Measurements from ENCODE around the gene EIF5.
A peak's percentile ranks its signal among the peaks of the same experiment; 100 is the strongest.

The EIF5 gene

DNA sequence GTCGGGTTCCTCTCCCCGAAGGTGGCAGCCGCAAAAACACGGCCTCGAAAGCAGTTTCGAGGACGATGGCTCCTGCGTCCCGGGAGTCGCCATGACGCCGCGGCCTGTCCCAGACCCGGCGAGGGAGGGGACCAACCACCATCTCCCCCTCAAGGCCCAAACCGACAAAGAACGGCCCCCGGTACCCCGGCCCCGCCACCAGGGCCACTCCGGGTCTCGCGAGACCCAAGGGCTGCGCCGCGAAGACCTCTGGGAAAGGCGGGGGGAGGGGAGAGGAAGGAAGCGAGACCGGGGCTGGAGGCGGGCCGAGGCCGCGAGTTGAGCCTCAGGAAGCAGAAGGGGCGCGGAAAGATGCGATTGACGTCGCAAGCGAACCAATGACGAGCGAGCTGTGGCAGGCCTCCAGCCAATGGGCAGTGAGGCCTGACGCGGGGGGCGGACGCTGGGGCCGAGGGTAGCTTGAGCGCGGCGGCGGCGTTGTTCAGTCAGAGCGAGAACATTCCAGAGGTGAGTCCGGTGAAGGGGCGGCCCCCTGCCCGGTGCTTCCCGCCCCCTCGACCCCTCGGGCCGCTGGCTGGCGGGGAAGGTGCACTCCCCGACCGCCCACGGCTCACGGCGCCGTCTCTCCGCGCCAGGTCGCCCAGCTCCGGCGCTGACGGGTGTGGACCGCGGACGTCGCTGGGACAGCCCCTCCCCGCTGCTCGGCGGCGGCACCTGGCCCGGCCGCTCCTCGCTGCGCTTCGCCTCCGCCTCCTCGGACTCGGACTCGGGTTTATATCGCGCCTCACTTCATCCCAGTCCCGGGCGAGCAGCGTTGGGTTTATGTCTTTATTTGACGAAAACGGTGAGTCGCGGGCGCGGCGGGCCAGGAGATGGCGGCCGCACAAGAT is at the start of gene EIF5:
TSS of gene EIF5 (plus strand) at position 484 of the 890 bp plus-strand sequence. CDS start 1,624 bp downstream, outside the sequence.
- DNase-seq (ENCODE audit: low spot score) = peak; percentile 98

DNA sequence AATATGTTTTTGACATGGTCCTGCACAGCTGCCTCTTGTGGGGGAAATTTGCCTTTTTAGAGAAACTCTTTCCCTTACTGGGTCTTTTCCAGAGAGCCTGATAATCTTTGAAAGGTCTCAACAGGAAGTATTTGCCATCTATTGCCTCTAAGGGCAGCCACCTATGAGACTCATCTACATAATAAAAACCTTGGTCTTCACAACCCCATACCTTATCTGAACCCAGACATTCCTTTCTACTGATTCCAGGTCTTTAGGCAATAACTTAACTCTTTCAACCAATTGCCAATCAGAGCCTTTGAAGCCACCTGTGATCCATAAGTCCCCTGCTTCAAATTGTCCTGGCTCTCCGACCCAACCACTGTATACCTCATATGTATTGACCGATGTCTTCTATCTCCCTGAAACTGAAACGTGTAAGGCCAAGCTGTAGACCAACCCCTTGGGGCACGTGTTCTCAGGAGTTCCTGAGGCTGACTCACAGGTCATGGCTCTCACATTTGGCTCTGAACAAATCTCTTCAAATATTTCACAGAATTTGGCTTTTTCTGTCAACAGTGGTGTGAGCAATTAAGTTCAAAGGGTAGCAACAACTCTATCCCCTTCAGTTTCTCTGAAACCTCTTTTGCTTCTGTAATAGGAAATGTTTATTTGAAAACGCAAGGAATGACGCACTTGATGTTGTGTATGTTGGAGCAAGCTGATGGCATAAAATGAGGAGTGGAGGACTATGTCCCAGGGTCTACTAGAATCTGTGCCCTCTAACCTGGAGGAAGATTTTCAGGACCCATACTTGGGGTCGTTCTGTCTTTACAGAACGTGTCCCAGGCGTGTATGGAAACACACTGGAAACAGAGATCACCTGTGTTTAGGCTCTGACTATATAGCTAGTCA is 49.2 kb upstream of the EIF5 start:
- DNase-seq (ENCODE audit: low spot score) = no peak

DNA sequence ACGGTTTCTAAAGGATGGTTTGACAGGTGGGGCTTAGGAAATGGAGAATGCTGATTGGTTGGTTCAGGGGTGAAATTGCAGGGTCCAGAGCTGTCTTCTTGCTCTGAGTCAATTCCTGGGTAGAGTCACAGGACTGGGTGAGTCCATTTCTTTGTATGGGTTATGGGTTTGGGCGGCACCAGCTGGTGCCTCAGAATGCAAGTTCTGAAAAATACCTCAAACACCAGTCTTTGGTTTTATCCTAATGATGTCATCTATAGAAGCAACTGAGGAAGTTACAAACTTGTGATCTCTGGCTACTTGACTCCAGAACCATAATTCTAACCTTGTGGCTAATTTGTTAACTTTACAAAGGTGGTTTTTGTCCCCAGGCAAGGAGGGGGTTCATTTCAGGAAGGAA is 47.6 kb upstream of the EIF5 start:
- no peak for DNase-seq (ENCODE audit: low spot score)

DNA sequence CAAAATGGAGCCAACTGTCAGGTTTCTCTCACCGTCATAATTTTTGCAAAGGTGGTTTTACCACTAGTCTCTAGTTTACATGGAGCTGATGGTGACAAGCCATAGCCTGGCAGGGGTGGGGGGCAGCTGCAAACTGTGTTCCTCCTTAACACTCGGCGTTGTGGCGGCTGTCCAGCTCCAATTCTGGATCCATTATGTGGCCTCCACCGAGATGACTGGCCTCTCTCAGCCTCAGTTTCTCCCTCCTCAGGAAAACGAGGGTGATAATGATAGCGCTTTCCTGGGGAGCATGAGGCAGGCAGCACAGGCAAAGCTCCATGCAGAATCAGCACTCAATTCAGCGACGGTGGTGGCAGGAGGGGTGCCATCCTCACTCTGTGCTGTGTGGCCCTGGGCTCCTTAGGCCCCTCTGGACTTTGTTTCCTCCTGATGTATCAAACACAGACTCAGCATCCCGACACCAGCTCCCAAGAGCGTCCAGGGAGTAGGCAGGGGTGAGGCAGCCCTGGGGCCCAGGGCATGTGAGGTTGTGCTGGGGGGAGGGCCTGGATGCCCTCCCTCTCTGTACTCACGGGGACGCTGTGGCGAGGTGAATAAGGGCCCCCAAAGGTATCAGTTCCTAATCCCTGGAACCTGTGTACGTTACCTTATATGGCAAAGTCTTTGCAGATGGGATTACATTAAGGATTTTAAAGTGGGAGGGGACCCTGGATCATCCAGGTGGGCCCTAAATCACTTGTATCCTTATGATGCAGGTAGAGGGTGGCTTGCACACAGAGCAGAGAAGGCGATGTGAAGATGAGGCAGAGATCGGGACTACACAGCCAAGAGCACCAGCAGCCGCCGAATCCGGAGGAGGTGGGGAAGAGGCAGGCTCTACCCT is 46.8 kb upstream of the EIF5 start:
- no peak for DNase-seq (ENCODE audit: low spot score)

DNA sequence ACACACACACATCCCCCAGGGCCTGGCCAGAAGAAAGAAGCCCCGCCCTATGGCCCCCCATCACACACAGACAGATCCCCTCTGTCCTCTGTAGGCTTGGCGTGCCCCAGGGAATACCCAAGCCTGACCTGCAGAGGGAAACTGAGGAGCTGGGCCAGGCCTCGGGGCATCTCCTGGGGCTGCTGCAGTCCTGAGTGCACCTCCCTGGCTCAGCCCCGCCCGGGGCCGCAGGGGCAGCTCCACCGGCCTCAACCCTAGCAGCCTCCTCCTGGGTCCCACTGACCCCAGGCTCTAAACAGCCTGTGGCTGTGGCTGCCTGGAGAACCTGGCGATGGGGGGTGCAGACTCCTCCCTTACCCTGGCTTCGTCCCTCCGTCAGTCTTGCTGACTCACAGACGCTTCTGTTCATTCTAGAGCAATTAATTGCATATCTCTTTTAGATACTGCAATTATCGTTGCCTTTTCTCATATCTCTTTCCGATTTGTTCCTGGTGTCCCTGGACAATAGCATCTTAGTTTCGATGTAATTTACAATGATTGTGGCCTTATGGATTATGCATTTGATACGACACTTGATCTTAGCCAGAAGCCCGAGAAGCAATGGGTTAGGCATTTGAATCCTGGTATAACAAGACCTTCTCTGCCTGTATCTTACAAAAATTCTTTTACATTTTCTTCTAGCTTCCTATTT is 45.8 kb upstream of the EIF5 start:
- no peak for DNase-seq (ENCODE audit: low spot score)

DNA sequence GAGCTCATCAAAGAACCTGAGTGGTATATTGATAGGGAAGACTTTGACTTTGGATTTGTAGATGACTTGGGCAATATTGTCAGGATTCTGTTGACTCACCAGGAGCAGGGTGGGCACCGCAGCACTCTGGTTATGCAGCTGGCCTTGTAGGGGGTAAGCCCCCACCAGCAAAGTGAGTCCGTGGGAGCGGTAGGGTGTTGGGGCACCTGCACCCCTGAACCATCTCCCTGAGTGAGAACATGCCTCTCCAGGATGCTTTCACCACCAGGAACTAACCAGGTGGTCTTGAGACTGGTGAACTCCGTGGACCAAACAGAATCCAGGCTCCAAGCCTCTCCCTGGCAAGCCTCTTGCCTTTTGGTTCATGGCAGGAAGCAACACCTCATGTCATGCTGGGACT is 44.0 kb upstream of the EIF5 start:
- no peak for DNase-seq (ENCODE audit: low spot score)

DNA sequence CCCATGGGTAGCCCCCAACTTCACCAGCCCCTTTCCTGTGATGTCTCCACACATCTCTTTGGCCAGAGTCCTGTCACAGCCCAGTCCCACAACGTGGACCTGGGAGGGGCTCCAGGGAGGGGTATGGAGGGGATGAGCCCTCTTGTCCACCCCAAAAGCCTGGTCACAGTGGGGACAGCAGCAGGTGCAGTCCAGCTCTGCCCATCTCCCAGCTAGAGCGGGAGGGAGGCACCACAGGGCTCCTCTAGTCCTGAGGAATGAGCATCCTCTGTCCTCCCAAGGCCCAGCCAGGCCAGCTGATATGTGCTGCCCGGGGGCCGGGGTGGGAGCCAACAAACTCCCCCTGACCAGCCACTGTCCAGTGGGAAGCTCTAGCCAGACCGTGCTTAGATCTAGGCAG is 43.5 kb upstream of the EIF5 start:
- no peak for DNase-seq (ENCODE audit: low spot score)

DNA sequence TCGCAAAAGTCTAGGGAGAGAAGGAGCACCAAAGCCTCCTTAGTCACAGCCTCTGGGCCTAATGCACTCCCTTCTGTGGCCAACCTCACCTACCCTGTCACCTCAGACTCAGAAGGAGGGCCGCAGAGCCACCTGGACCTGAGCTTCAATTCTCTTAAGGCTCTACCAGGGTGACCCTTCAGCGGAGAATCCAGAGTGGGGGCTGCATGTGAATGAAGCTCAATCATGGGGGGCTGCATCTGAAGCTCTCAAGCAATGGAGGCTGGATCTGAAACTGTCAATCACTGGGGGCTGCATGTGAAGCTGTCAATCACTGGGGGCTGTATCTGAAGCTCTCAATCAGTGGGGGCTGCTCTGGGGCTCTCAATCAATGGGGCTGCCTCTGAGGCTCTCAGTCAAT is 43.1 kb upstream of the EIF5 start:
- no peak for DNase-seq (ENCODE audit: low spot score)

DNA sequence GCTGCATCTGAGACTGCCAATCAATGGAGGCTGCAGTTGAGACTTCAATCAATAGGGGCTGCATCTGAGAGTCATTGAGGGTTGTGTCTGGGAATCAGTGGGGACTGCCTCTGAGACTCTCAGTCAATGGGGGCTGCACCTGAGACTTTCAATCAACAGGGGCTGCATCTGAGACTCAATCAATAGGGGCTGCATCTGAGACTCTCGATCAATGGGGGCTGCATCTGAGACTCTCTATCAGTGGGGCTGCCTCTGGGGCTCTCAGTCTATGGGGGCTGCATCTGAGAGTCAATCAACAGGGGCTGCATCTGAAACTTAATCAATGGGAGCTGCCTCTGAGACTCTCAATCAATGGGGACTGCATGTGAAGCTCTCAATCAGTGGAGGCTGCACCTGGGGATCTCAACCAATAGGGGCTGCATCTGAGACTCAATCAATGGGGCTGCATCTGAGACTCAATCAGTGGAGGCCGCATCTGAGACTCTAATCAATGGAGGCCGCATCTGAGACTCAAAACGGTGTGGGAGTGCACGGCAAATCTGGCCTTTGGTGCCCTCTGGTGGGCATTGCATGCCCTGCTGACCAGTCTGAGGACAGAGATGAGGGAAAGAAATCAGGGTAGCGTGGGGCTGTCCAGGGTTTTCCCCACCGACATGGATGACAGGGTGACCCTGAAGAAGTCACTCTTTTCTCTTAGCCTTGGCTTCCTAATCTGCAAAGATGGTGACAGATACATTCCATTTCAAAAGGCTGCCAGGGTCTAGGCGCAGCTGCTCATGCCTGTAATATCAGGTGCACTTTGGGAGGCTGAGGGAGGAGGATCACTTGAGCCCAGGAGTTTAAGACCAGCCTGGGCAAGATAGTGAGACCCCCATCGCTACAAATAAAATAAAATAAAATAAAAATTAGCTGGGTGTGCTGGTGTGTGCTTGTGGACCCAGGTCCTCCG is 41.3 kb upstream of the EIF5 start:
- peak; percentile 77 for DNase-seq (ENCODE audit: low spot score)

DNA sequence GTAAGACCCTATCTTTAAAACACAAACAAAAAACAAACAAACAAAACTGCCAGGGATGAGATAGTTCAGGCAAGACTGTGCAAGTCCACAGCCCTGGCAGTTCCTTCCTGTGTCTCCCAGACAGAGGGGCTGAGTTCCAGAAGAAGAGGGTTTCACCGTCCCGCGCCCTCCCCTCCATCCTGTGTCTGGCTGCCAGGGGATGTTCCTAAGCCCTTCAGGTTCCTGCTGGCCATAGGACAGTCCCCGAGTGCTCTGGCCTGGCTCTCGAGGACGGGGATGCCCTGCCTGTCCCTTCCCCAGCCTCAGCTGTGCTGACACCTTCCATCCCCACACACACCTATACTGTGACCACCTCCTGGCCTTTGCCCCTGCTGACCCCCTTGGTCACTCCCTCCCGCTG is 40.6 kb upstream of the EIF5 start:
- no peak for DNase-seq (ENCODE audit: low spot score)

DNA sequence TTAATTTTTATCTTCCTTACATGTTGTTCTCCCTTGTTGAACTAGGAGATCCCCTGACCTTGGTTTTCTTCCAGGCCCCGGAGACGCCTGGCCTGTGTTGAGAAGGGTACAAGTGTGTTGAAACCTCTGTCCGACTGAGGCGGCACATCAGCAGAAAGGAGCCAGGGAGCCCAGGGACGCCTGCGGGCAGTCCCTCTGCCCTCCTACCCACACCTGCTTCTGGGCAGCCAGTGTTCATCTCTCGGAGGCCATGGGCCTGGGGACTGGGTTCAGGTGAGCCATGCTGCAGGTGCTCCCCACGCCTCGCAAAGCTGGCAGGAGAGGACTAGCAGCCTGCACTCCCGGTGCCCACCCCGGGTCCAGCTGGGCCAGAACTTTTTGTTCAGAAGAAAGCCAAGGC is 39.9 kb upstream of the EIF5 start:
- no peak for DNase-seq (ENCODE audit: low spot score)

DNA sequence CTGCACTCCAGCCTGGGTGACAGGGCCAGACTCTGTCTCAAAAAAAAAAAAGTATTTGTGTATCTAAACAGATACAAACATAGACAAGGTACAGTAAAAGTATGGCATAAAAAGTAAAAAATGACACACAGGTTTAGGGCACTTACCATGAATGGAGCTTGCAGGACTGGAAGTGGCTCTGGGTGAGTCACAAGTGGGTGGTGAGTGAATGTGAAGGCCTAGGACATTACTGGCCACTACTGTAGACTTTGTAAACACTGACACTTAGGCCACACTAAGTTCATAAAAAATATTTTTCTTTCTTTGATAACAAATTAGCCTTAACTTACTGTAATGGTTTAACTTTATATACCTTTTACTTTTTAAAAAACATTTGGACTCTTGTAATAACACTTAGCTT is 38.0 kb upstream of the EIF5 start:
- DNase-seq (ENCODE audit: low spot score) = no peak

DNA sequence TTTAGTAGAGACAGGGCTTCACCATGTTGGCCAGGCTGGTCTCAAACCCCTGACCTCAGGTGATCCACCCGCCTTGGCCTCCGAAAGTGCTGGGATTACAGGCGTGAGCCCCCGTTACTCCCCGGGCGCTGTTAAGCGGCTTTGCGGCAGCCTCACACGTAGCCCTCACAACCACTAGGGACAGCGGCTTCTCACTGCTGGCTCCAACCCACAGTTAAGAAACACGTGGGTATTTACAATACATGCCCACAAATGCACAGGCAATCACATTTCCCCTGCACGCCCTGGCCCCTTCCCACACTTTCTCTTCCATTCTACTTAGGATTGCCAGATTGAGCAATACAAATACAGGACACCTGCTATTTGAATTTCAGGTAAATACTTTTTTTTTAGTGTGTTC is 37.0 kb upstream of the EIF5 start:
- DNase-seq (ENCODE audit: low spot score) = no peak

DNA sequence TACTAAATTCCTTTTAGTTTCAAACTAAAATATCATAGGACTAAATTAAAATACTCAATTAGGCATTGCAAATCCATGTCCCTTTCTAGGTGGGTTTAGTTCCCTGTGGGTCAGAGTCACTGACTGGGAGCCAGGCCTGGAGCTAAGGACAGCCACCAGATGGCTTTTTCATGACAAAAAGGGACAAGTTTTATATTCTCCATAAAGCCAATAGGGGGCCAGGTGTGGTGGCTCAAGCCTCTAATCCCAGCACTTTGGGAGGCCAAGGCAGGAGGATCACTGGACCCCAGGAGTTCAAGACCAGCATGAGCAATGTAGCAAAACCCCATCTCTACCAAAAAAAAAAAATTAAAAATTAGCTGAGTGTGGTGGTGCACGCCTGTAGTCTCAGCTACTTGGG is 35.4 kb upstream of the EIF5 start:
- no peak for DNase-seq (ENCODE audit: low spot score)

DNA sequence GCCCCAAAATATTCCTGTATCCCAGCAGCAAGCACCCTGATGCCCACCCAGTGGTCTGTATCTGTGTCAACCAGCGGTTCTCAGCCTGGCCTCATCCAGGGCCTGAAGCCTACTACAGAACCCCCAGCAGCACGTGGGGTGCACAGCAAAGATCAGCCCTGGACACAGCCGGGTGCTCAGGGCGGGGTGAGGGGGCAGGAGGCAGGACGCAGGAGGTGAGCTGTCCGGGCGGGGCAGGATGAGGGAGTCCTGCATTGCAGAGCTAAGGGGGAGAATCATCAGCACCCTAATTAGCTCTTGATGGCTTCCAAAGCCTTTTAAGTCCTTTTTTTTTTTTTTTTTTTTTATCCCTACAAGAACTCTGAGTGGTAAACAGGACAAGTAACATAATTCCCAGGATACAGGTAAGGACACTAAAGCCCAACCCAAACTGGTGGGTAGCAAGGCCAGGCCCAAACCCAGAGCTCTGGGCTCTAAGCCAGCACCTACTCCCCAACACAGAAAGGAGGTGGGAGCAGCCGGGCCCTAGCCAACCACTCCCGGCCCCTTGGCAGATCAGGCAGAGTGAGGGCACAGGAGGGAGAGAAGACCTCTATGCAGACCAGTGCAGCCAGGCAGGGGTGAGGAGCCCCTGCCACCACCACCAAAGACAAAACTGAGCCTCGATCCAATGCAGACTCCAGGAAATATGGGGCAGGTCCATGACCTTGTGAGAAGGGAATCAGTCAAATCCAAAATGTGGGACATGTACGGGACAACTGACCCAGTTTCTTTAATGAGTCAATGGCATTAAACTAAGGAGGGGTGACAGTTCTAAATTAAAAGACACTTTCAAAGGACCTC is 32.3 kb upstream of the EIF5 start:
- no peak for DNase-seq (ENCODE audit: low spot score)

DNA sequence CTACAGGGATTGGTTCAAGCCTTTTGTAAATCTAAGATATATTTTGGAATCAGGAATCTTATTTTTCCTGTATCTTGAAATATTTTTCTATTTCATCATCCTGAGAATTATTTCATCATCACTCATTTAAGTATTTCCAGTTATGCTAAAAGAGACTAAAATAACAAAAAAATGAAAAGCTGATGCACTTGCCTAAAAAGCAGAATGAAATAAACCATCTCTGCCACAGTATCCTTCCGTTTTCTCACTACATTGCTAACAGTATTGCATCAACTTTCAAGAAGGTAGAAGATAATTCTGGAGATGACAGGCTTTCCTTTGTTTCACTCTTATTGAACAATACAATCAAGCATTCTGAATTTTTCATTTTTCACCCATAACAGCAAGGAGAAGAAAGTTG is 31.1 kb upstream of the EIF5 start:
- no peak for DNase-seq (ENCODE audit: low spot score)

DNA sequence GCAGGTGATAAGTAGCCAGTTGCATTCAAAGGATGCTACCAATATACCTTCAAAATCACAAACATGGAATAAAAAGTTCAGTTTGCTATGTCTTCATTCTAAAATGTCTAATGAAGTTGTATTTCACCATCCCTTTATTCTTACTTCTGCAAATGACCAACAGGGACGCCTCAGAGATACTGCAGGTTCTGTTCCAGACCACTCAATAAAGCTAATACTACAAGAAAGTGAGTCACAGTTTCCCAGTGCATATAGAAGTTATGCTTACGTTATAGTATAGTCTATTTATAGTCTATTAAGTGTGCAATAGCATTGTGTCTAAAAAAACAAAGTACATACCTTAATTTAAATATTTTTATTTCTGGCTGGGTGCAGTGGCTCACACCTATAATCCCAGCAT is 29.3 kb upstream of the EIF5 start:
- no peak for DNase-seq (ENCODE audit: low spot score)

DNA sequence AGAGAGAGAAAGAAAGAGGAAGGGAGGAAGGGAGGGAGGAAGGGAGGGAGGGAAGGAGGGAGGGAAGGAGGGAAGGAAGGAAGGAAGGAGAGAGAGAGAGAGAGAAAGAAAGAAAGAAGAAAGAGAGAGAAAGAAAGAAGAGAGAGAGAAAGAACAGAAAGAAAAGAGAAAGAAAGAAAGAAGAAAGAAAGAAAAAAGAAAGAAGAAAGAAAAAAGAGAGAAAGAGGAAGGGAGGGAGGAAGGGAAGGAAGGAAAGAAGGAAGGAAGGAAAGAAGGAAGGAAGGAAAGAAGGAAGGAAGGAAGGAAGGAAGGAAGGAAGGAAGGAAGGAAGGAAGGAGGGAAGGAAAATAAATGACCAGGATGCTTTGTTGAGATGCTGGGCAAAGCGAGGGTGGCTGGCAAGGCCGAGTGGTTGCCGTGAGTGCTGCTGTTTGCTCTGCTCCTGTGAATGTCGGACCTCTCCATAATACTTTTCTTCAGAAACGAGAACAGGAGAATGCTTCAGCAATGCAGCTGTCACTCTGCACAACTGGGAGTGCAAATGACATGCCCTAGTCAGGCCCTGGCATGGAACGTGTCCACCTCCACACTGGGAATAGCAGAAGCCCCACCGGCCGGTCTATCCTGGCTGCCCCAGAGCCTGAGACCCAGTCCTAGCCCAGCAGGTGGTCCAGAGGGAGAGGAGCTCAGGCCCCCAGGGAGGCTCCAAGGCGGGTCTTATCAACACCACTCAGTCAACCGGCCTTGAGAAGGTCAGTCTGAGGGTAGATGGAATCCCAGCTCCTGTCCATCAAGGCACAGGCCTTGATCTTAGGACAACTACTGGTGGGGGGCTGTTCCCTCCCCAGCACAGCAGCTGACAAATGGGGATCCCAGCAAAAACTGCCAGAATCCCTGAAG is 25.1 kb upstream of the EIF5 start:
- DNase-seq (ENCODE audit: low spot score) = no peak
